ENCODE measurements around the gene SLBP.

The SLBP gene

GRCh38 chr4:1748465-1748995 lies 36.4 kb upstream of the SLBP start:
- peak; percentile 56 for DNase-seq

GRCh38 chr4:1747603-1747967 lies 35.5 kb upstream of the SLBP start:
- DNase-seq: no peak

- DNase-seq: no peak
Observed at GRCh38 chr4:1746919-1747602, 34.9 kb upstream of the SLBP start.

GRCh38 chr4:1746265-1746691 lies 34.2 kb upstream of the SLBP start:
- DNase-seq: peak; percentile 56

- no peak for DNase-seq
Observed at GRCh38 chr4:1745697-1746096, 33.6 kb upstream of the SLBP start.

GRCh38 chr4:1745165-1745564 lies 33.0 kb upstream of the SLBP start:
- no peak for DNase-seq

- no peak for DNase-seq
Observed at GRCh38 chr4:1744552-1744951, 32.4 kb upstream of the SLBP start.

- DNase-seq: no peak
Observed at GRCh38 chr4:1743975-1744374, 31.9 kb upstream of the SLBP start.

- no peak for DNase-seq
Observed at GRCh38 chr4:1743551-1743950, 31.4 kb upstream of the SLBP start.

GRCh38 chr4:1741208-1741607 lies 29.1 kb upstream of the SLBP start:
- DNase-seq: no peak

- DNase-seq: no peak
Observed at GRCh38 chr4:1740021-1740545, 28.0 kb upstream of the SLBP start.

GRCh38 chr4:1739358-1739757 lies 27.2 kb upstream of the SLBP start:
- DNase-seq: no peak

GRCh38 chr4:1738410-1738809 lies 26.3 kb upstream of the SLBP start:
- DNase-seq: no peak

GRCh38 chr4:1737666-1738065 lies 25.5 kb upstream of the SLBP start:
- DNase-seq: no peak

- no peak for DNase-seq
Observed at GRCh38 chr4:1736812-1737211, 24.7 kb upstream of the SLBP start.

GRCh38 chr4:1735215-1735614 lies 23.1 kb upstream of the SLBP start:
- no peak for DNase-seq

GRCh38 chr4:1732911-1733310 lies 20.8 kb upstream of the SLBP start:
- DNase-seq: no peak

GRCh38 chr4:1731180-1731579 lies 19.1 kb upstream of the SLBP start:
- no peak for DNase-seq

GRCh38 chr4:1730532-1731135 lies 18.5 kb upstream of the SLBP start:
- no peak for DNase-seq

GRCh38 chr4:1728061-1728980 lies 16.2 kb upstream of the SLBP start:
- DNase-seq: no peak

GRCh38 chr4:1727117-1728031 lies 15.3 kb upstream of the SLBP start:
- peak; percentile 64 for DNase-seq
